K562 (cell line): ENCODE results near the gene BCL10. TPM values are rescaled to one million over a fixed set of nuclear protein-coding genes. Genes with fewer than 3 reads are reported as not detected.

ENCODE experiments used
- CGGBP1 ChIP-seq: fragments of 250-450 bp; sonication (Bioruptor Pico); IDR thresholded peaks from 2 replicates; pipeline ENCODE4 v1.9.0; 2021; ENCODE audit warnings: mild to moderate bottlenecking
- ELF1 ChIP-seq: fragments of 200-800 bp; sonication (Bioruptor generic); IDR thresholded peaks from 2 replicates; pipeline ENCODE4 v1.6.1; 2016; ENCODE audit warnings: missing genetic modification characterization, missing compliant biosample characterization
- GMEB1 ChIP-seq: fragments of 250-450 bp; sonication (Bioruptor Pico); IDR thresholded peaks from 2 replicates; pipeline ENCODE4 v1.4.0; 2020; ENCODE audit warnings: mild to moderate bottlenecking
- HLTF ChIP-seq: fragments of 450-650 bp; IDR thresholded peaks from 2 replicates; pipeline ENCODE4 v1.6.1; 2016
- JUND ChIP-seq, 2 experiments: IDR thresholded peaks; 2 replicates in 1 of 2; 3 replicates in 1 of 2; pipeline ENCODE4 v1.6.1; 2011; ENCODE audit warnings: borderline replicate concordance in 2 of 2, low read depth in 2 of 2, low read length in 2 of 2, improper control_type of control experiment in 1 of 2, missing biosample characterization in 1 of 2, missing genetic modification characterization in 1 of 2, missing genetic modification reagents in 1 of 2
- PRMT5 ChIP-seq: sonication (generic); formaldehyde crosslinking; IDR thresholded peaks from 2 replicates; pipeline ENCODE4 v1.5.0; 2020; ENCODE audit warnings: missing genetic modification reagents
- RBM17 ChIP-seq: fragments of 200-400 bp; formaldehyde crosslinking; IDR thresholded peaks from 2 replicates; pipeline ENCODE4 v1.6.1; 2017; ENCODE audit warnings: low read depth, mild to moderate bottlenecking, low read length, borderline replicate concordance
- STAG1 ChIP-seq: sonication (generic); formaldehyde crosslinking; IDR thresholded peaks from 2 replicates; pipeline ENCODE4 v1.5.0; 2020; ENCODE audit warnings: missing genetic modification reagents, borderline replicate concordance
- polyA plus RNA-seq, 8 experiments: library from polyadenylated mRNA; depleted of rRNA in 4 of 8; stranded (reverse) in 5 of 8; unstranded in 3 of 8; fragments of >200 nt; fragmentation: Nextera tagmentation in 2 of 8; fragmentation: Illumina TruSeq in 1 of 8; extraction: Ambion mirVana in 2 of 8; extraction: Trizol in 1 of 8; gene quantifications; 2 replicates each; pipeline versions ENCODE4 v1.2.1 to v1.2.3, GENCODE V29; 2011 to 2014; ENCODE audit warnings: inconsistent platforms in 1 of 8, missing spikeins in 1 of 8
- total RNA-seq, 7 experiments: library from RNA; depleted of rRNA in 6 of 7; stranded (reverse); fragments of >200 nt in 6 of 7; fragmentation: Illumina TruSeq in 2 of 7; extraction: Trizol in 2 of 7; gene quantifications; 2 replicates each; pipeline versions ENCODE4 v1.2.1 to v1.2.3, GENCODE V29; 2011 to 2021; ENCODE audit warnings: low replicate concordance in 1 of 7
- TF ChIP-seq, protein P1 (sequence below), 2 experiments: fragments of 450-650 bp; formaldehyde crosslinking in 1 of 2; IDR thresholded peaks; 2 replicates each; pipeline versions ENCODE4 v1.4.0 to v1.6.1; 2014 to 2020; ENCODE audit warnings: mild to moderate bottlenecking in 2 of 2, borderline replicate concordance in 1 of 2, low read depth in 1 of 2
- TF ChIP-seq, protein P2 (sequence below): sonication (generic); formaldehyde crosslinking; IDR thresholded peaks from 2 replicates; pipeline ENCODE4 v1.9.0; 2022; ENCODE audit warnings: mild to moderate bottlenecking, missing genetic modification reagents
- TF ChIP-seq, protein P3 (sequence below): fragments of 450-650 bp; IDR thresholded peaks from 2 replicates; pipeline ENCODE4 v1.6.1; 2014; ENCODE audit warnings: low read depth, mild to moderate bottlenecking, moderate library complexity, borderline replicate concordance

Gene BCL10
- total and polyA plus RNA-seq, 9 of the 15 experiments (the other 6 are each of a cell fraction or from before 2014, with no cell fraction given) = 8.0 to 19.4 (median 12.3) TPM

- TF ChIP-seq, protein P1, sequence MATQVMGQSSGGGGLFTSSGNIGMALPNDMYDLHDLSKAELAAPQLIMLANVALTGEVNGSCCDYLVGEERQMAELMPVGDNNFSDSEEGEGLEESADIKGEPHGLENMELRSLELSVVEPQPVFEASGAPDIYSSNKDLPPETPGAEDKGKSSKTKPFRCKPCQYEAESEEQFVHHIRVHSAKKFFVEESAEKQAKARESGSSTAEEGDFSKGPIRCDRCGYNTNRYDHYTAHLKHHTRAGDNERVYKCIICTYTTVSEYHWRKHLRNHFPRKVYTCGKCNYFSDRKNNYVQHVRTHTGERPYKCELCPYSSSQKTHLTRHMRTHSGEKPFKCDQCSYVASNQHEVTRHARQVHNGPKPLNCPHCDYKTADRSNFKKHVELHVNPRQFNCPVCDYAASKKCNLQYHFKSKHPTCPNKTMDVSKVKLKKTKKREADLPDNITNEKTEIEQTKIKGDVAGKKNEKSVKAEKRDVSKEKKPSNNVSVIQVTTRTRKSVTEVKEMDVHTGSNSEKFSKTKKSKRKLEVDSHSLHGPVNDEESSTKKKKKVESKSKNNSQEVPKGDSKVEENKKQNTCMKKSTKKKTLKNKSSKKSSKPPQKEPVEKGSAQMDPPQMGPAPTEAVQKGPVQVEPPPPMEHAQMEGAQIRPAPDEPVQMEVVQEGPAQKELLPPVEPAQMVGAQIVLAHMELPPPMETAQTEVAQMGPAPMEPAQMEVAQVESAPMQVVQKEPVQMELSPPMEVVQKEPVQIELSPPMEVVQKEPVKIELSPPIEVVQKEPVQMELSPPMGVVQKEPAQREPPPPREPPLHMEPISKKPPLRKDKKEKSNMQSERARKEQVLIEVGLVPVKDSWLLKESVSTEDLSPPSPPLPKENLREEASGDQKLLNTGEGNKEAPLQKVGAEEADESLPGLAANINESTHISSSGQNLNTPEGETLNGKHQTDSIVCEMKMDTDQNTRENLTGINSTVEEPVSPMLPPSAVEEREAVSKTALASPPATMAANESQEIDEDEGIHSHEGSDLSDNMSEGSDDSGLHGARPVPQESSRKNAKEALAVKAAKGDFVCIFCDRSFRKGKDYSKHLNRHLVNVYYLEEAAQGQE (IDR thresholded peaks at IDR 0.05; ENCODE audit: borderline replicate concordance) = peak; percentile 13; the same call in 1 of the 2 replicates
- TF ChIP-seq, protein P1 (CRISPR knock-in tag; IDR thresholded peaks at IDR 0.05; ENCODE audit: low read depth) = no peak
- peak; percentile 93 for TF ChIP-seq ELF1 (tag)
- TF ChIP-seq, protein P2, sequence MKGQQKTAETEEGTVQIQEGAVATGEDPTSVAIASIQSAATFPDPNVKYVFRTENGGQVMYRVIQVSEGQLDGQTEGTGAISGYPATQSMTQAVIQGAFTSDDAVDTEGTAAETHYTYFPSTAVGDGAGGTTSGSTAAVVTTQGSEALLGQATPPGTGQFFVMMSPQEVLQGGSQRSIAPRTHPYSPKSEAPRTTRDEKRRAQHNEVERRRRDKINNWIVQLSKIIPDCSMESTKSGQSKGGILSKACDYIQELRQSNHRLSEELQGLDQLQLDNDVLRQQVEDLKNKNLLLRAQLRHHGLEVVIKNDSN = 0 out of 2 replicates have a peak, but pooled peaks have one; percentile 16
- no peak for TF ChIP-seq STAG1
- peak; percentile 82 for TF ChIP-seq GMEB1 (CRISPR knock-in tag)
- TF ChIP-seq JUND (IDR thresholded peaks at IDR 0.05; ENCODE audit: borderline replicate concordance, low read depth, low read length) = no peak
- 0 out of 3 replicates have a peak, but pooled peaks have one; percentile 22 for TF ChIP-seq JUND (tag; IDR thresholded peaks at IDR 0.05; ENCODE audit: borderline replicate concordance, low read depth, low read length)
- no peak for TF ChIP-seq RBM17
- TF ChIP-seq CGGBP1 (CRISPR knock-in tag) = no peak
- TF ChIP-seq, protein P3, sequence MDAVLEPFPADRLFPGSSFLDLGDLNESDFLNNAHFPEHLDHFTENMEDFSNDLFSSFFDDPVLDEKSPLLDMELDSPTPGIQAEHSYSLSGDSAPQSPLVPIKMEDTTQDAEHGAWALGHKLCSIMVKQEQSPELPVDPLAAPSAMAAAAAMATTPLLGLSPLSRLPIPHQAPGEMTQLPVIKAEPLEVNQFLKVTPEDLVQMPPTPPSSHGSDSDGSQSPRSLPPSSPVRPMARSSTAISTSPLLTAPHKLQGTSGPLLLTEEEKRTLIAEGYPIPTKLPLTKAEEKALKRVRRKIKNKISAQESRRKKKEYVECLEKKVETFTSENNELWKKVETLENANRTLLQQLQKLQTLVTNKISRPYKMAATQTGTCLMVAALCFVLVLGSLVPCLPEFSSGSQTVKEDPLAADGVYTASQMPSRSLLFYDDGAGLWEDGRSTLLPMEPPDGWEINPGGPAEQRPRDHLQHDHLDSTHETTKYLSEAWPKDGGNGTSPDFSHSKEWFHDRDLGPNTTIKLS = no peak
- no peak for TF ChIP-seq PRMT5 (CRISPR knock-in tag)
- TF ChIP-seq HLTF = no peak
Measured at GRCh38 chr1:85276215-85276977, at the start of gene BCL10 (continued).
